Trophoblast cell (in vitro differentiated cells and primary cell): ENCODE data around the gene OPA3. TPM values are rescaled to one million over a fixed set of nuclear protein-coding genes. Genes with fewer than 3 reads are reported as not detected.

Experiments used
- DNase-seq, 2 donors: peaks; one replicate each; pipeline ENCODE4 v3.0.0-alpha.2; 2016
- H2AFZ ChIP-seq: 2 replicates; pipeline ENCODE4 v1.6.1; 2013; ENCODE audit warnings: low read length, moderate library complexity, mild to moderate bottlenecking; ENCODE audit not compliant: insufficient read depth, poor library complexity
- H2AK5ac ChIP-seq: 2 replicates; pipeline ENCODE4 v1.6.1; 2013; ENCODE audit warnings: mild to moderate bottlenecking, low read length
- H2BK120ac ChIP-seq: 2 replicates; pipeline ENCODE4 v1.6.1; 2013; ENCODE audit warnings: low read length, mild to moderate bottlenecking, moderate library complexity; ENCODE audit not compliant: insufficient read depth, poor library complexity
- H2BK12ac ChIP-seq: 2 replicates; pipeline ENCODE4 v1.6.1; 2013; ENCODE audit warnings: mild to moderate bottlenecking, low read length, moderate library complexity
- H2BK5ac ChIP-seq: 2 replicates; pipeline ENCODE4 v1.6.1; 2013; ENCODE audit warnings: low read length, low read depth, moderate library complexity, mild to moderate bottlenecking; ENCODE audit not compliant: poor library complexity
- H3K14ac ChIP-seq: 2 replicates; pipeline ENCODE4 v1.6.1; 2013; ENCODE audit warnings: mild to moderate bottlenecking, low read length
- H3K18ac ChIP-seq: 2 replicates; pipeline ENCODE4 v1.6.1; 2013; ENCODE audit warnings: mild to moderate bottlenecking, low read length
- H3K23ac ChIP-seq: 2 replicates; pipeline ENCODE4 v1.6.1; 2013; ENCODE audit warnings: low read length
- H3K27ac ChIP-seq: 2 replicates; pipeline ENCODE4 v1.5.1; 2013; ENCODE audit warnings: low read depth, mild to moderate bottlenecking, inconsistent platforms, low read length, moderate library complexity
- H3K27me3 ChIP-seq: 2 replicates; pipeline ENCODE4 v1.6.1; 2013; ENCODE audit warnings: inconsistent platforms, mild to moderate bottlenecking, low read length, moderate library complexity; ENCODE audit not compliant: insufficient read depth
- H3K36me3 ChIP-seq, 2 experiments: 1 replicate in 1 of 2; 2 replicates in 1 of 2; pipeline ENCODE4 v1.6.1; 2013; ENCODE audit warnings: low read length in 2 of 2, mild to moderate bottlenecking in 2 of 2, moderate library complexity in 1 of 2; ENCODE audit not compliant: insufficient read depth in 2 of 2, control insufficient read depth in 1 of 2
- H3K4ac ChIP-seq: 2 replicates; pipeline ENCODE4 v1.6.1; 2013; ENCODE audit warnings: low read depth, mild to moderate bottlenecking, low read length, moderate library complexity
- H3K4me1 ChIP-seq, 2 experiments: 1 replicate in 1 of 2; 2 replicates in 1 of 2; pipeline ENCODE4 v1.6.1; 2013; ENCODE audit warnings: low read length in 2 of 2, mild to moderate bottlenecking in 2 of 2, moderate library complexity in 1 of 2; ENCODE audit not compliant: insufficient read depth in 2 of 2, control insufficient read depth in 1 of 2
- H3K4me2 ChIP-seq: 2 replicates; pipeline ENCODE4 v1.6.1; 2013; ENCODE audit warnings: inconsistent platforms, mild to moderate bottlenecking, low read length, moderate library complexity
- H3K4me3 ChIP-seq: 2 replicates; pipeline ENCODE4 v1.5.1; 2013; ENCODE audit warnings: mild to moderate bottlenecking, low read depth, low read length, inconsistent platforms
- H3K79me1 ChIP-seq: one replicate; pipeline ENCODE4 v1.6.1; 2013; ENCODE audit warnings: low read length
- H3K79me2 ChIP-seq: 2 replicates; pipeline ENCODE4 v1.6.1; 2013; ENCODE audit warnings: low read length, mild to moderate bottlenecking; ENCODE audit not compliant: control insufficient read depth, insufficient read depth, poor library complexity
- H3K9ac ChIP-seq: 2 replicates; pipeline ENCODE4 v1.6.1; 2013; ENCODE audit warnings: mild to moderate bottlenecking, low read length
- H3K9me3 ChIP-seq: 2 replicates; pipeline ENCODE4 v1.6.1; 2013; ENCODE audit warnings: low read depth, mild to moderate bottlenecking, control low read depth, inconsistent platforms, low read length; ENCODE audit not compliant: insufficient read depth
- H4K12ac ChIP-seq: 2 replicates; pipeline ENCODE4 v1.6.1; 2013; ENCODE audit warnings: low read depth, mild to moderate bottlenecking, low read length, moderate library complexity
- H4K8ac ChIP-seq: 2 replicates; pipeline ENCODE4 v1.6.1; 2013; ENCODE audit warnings: low read depth, mild to moderate bottlenecking, low read length, moderate library complexity
- H4K91ac ChIP-seq: one replicate; pipeline ENCODE4 v1.6.1; 2013; ENCODE audit warnings: low read depth, mild to moderate bottlenecking, low read length, moderate library complexity
- WGBS: extraction: QIAGEN DNeasy Blood & Tissue Kit; methylation state at CpG from one replicate; pipeline ENCODE4 v1.1.7; 2013; ENCODE audit warnings: missing lambda C conversion rate; ENCODE audit not compliant: insufficient read length, insufficient coverage; ENCODE audit errors: extremely low coverage; 5-methylcytosine and 5-hydroxymethylcytosine counted together
- polyA plus RNA-seq: library from polyadenylated mRNA; stranded (reverse); fragments of 200-250 nt; gene quantifications from 2 replicates; pipeline ENCODE4 v1.2.3, GENCODE V29; 2013

Gene OPA3
- polyA plus RNA-seq = 8.4 and 8.8 TPM in 2 replicates

- Histone ChIP-seq H3K27me3 (no peaks in the 10 kb centered on the region), H3K36me3 (no peaks in the 10 kb centered on the region), H3K79me1 (peaks cover 13% of the 10 kb centered on the region), H3K4me3 (peak within 1 kb of the TSS; percentile 88), H3K4ac (peak within 1 kb of the TSS; percentile 10), H2AK5ac (peak within 1 kb of the TSS; percentile 100), H3K4me1 (peaks cover 6 to 10% of the 10 kb centered on the region in 2 experiments), H3K14ac (peak within 1 kb of the TSS; percentile 70), H2BK120ac (peak within 1 kb of the TSS; percentile 76), H4K12ac (peak within 1 kb of the TSS; percentile 91), H3K9ac (peak within 1 kb of the TSS; percentile 99), H3K18ac (peak within 1 kb of the TSS; percentile 96), H3K79me2 (peaks cover 4% of the 10 kb centered on the region), H3K27ac (peak within 1 kb of the TSS; percentile 93), H3K9me3 (no peaks in the 10 kb centered on the region), H3K23ac (no peak within 1 kb of the TSS), H2BK12ac (peak within 1 kb of the TSS; percentile 52), H2AFZ (peak within 1 kb of the TSS; percentile 77), H3K4me2 (peak within 1 kb of the TSS; percentile 99), H2BK5ac (peak within 1 kb of the TSS; percentile 88), H4K91ac (peak within 1 kb of the TSS; percentile 93), H4K8ac (peak within 1 kb of the TSS; percentile 84)
- no CpG with 5 or more reads among the region's 63 CpGs for WGBS
- DNase-seq = peak; percentile 100
Observed at GRCh38 chr19:45584332-45585157, at the start of gene OPA3. Gene OPA3 (minus strand): TSS chr19:45584802. CDS start chr19:45584764, 38 bp downstream.

- no CpG with 5 or more reads among the region's 27 CpGs for WGBS
- Histone ChIP-seq H2BK12ac (peak overlapping the region; percentile 35), H3K4me3 (peak overlapping the region; percentile 45), H3K9ac (no peak overlapping the region), H4K91ac (peak overlapping the region; percentile 58), H2AFZ (no peak overlapping the region), H3K27ac (no peak overlapping the region), H3K23ac (no peak overlapping the region), H3K79me1 (peaks cover 1% of the 10 kb centered on the region), H3K4me2 (peak overlapping the region; percentile 59), H2AK5ac (peak overlapping the region; percentile 42), H3K79me2 (no peaks in the 10 kb centered on the region), H2BK120ac (no peak overlapping the region), H3K4me1 (peaks cover 7 to 11% of the 10 kb centered on the region in 2 experiments), H3K9me3 (no peaks in the 10 kb centered on the region), H4K8ac (no peak overlapping the region), H3K27me3 (no peaks in the 10 kb centered on the region), H4K12ac (no peak overlapping the region), H2BK5ac (no peak overlapping the region), H3K14ac (no peak overlapping the region), H3K36me3 (peaks cover 11 to 13% of the 10 kb centered on the region in 2 experiments), H3K18ac (peak overlapping the region; percentile 50), H3K4ac (no peak overlapping the region)
- DNase-seq = peak; percentile 91 to 94
Observed at GRCh38 chr19:45632468-45633196, 48.0 kb upstream of the OPA3 start.

GRCh38 chr19:45630463-45630862 is 45.9 kb upstream of the OPA3 start:
- no peak overlapping the region for H3K23ac ChIP-seq
- no peak overlapping the region for H2BK120ac ChIP-seq
- no peak overlapping the region for H2BK12ac ChIP-seq
- H4K8ac ChIP-seq = no peak overlapping the region
- H3K9me3 ChIP-seq = no peaks in the 10 kb centered on the region
- H3K27ac ChIP-seq = no peak overlapping the region
- H4K12ac ChIP-seq = no peak overlapping the region
- no peak overlapping the region for H3K4me2 ChIP-seq
- H2AK5ac ChIP-seq = no peak overlapping the region
- H3K14ac ChIP-seq = no peak overlapping the region
- no peak overlapping the region for H2BK5ac ChIP-seq
- peaks cover 24% of the 10 kb centered on the region in 2 experiments for H3K36me3 ChIP-seq
- no peaks in the 10 kb centered on the region for H3K27me3 ChIP-seq
- no peak overlapping the region for H3K18ac ChIP-seq
- H3K79me1 ChIP-seq = peaks cover 1% of the 10 kb centered on the region
- H3K9ac ChIP-seq = no peak overlapping the region
- H4K91ac ChIP-seq = no peak overlapping the region
- no peak overlapping the region for H3K4me3 ChIP-seq
- H3K4me1 ChIP-seq = peaks cover 7 to 11% of the 10 kb centered on the region in 2 experiments
- peak; percentile 67 to 92 for DNase-seq
- H3K4ac ChIP-seq = no peak overlapping the region
- no peaks in the 10 kb centered on the region for H3K79me2 ChIP-seq
- H2AFZ ChIP-seq = no peak overlapping the region
- no CpG with 5 or more reads among the region's 2 CpGs for WGBS

GRCh38 chr19:45629704-45630103 is 45.1 kb upstream of the OPA3 start:
- peak overlapping the region; percentile 14 for H3K18ac ChIP-seq
- no peak overlapping the region for H2BK12ac ChIP-seq
- H3K27ac ChIP-seq = no peak overlapping the region
- H3K9ac ChIP-seq = no peak overlapping the region
- no peak for DNase-seq
- no peaks in the 10 kb centered on the region for H3K9me3 ChIP-seq
- H2AFZ ChIP-seq = no peak overlapping the region
- WGBS = no CpG with 5 or more reads among the region's 4 CpGs
- no peak overlapping the region for H2BK5ac ChIP-seq
- H3K79me2 ChIP-seq = no peaks in the 10 kb centered on the region
- no peak overlapping the region for H4K91ac ChIP-seq
- H3K79me1 ChIP-seq = peaks cover 1% of the 10 kb centered on the region
- H3K4me2 ChIP-seq = no peak overlapping the region
- no peak overlapping the region for H3K14ac ChIP-seq
- H3K36me3 ChIP-seq = peaks cover 25 to 28% of the 10 kb centered on the region in 2 experiments
- H4K12ac ChIP-seq = no peak overlapping the region
- no peak overlapping the region for H4K8ac ChIP-seq
- H3K23ac ChIP-seq = no peak overlapping the region
- no peaks in the 10 kb centered on the region for H3K27me3 ChIP-seq
- no peak overlapping the region for H2AK5ac ChIP-seq
- H3K4me1 ChIP-seq = peaks cover 7 to 11% of the 10 kb centered on the region in 2 experiments
- H3K4ac ChIP-seq = no peak overlapping the region
- no peak overlapping the region for H3K4me3 ChIP-seq
- H2BK120ac ChIP-seq = no peak overlapping the region
